K562 (cell line): ENCODE data around the gene ZNF18. TPM values are rescaled to one million over a fixed set of nuclear protein-coding genes. Genes with fewer than 3 reads are reported as not detected.

Experiments
- ATAC-seq: fragments of 200-7000 bp; cut with Tn5 transposase; 3 replicates; pipeline ENCODE4 v1.9.1; 2020; ENCODE audit warnings: moderate library complexity
- BruUV-seq: library from RNA; stranded (reverse); fragments of 400-500 nt; replicated peaks from 2 replicates; lab custom pipeline; 2021; lab: Mats Ljungman, UMichigan
- CTCF ChIA-PET: fragments of 300-600 bp; formaldehyde crosslinking; extraction: SDS; loops from one replicate; lab custom pipeline; 2021; ENCODE audit warnings: low intra/inter-chr PET ratio; lab: Yijun Ruan, JAX
- POLR2A ChIA-PET: fragments of 300-600, 350-650 bp; sonication (Branson Sonifier 250); formaldehyde crosslinking; extraction: SDS; loops from one replicate; lab custom pipeline; 2021; ENCODE audit warnings: antibody characterized with exemption, inconsistent platforms; lab: Yijun Ruan, JAX
- DNase-seq, 4 experiments: peaks; one replicate each; pipeline versions ENCODE4 v3.0.0 to v3.0.0-alpha.2; 2011 to 2018; ENCODE audit warnings: low spot score in 3 of 4, mixed read lengths in 3 of 4; ENCODE audit errors: extremely low read depth in 1 of 4
- FAIRE-seq: peaks from 2 replicates; lab custom pipeline; 2011; peaks lifted over from hg19 to GRCh38; lab: Jason Lieb, UNC
- H2AFZ ChIP-seq: 2 replicates; pipeline ENCODE4 v1.6.0; 2011; ENCODE audit warnings: low read depth, low read length, control low read depth, inconsistent platforms
- H3K27ac ChIP-seq: fragments of 200-600 bp; 3 replicates; pipeline ENCODE4 v1.8.0; 2011; ENCODE audit warnings: low read depth, mild to moderate bottlenecking, control low read depth, inconsistent platforms, low read length, moderate library complexity, mixed read lengths; ENCODE audit errors: extremely low read depth
- H3K27me3 ChIP-seq, 2 experiments: fragments of 300-600 bp in 1 of 2; 2 replicates in 1 of 2; 3 replicates in 1 of 2; pipeline versions ENCODE4 v1.6.0 to v1.8.0; 2011; ENCODE audit warnings: inconsistent platforms in 2 of 2, low read length in 2 of 2, mild to moderate bottlenecking in 1 of 2, mixed read lengths in 1 of 2, moderate library complexity in 1 of 2; ENCODE audit not compliant: control insufficient read depth in 2 of 2, insufficient read depth in 2 of 2
- H3K36me3 ChIP-seq: fragments of 300-600 bp; 3 replicates; pipeline ENCODE4 v1.8.0; 2011; ENCODE audit warnings: mild to moderate bottlenecking, low read length, inconsistent platforms; ENCODE audit not compliant: control insufficient read depth, insufficient read depth
- H3K4me1 ChIP-seq, 2 experiments: fragments of 200-600 bp in 1 of 2; replicated peaks in 1 of 2; 2 replicates in 1 of 2; 3 replicates in 1 of 2; pipeline versions ENCODE4 v1.5.1 to v1.8.0; 2011; ENCODE audit warnings: inconsistent platforms in 2 of 2, low read length in 2 of 2, mild to moderate bottlenecking in 1 of 2, mixed read lengths in 1 of 2, moderate library complexity in 1 of 2; ENCODE audit not compliant: control insufficient read depth in 2 of 2, insufficient read depth in 2 of 2
- H3K4me2 ChIP-seq: 2 replicates; pipeline ENCODE4 v1.6.1; 2011; ENCODE audit warnings: low read length, control low read depth, inconsistent platforms, mixed read lengths; ENCODE audit not compliant: insufficient read depth
- H3K4me3 ChIP-seq: fragments of 200-600 bp; sonication (generic), shearing (Covaris generic); 2 replicates; pipeline ENCODE4 v1.5.1; 2016; ENCODE audit warnings: control low read depth, inconsistent platforms
- H3K79me2 ChIP-seq: fragments of 200-600 bp; 3 replicates; pipeline ENCODE4 v1.8.0; 2011; ENCODE audit warnings: low read length, inconsistent platforms; ENCODE audit not compliant: control insufficient read depth, insufficient read depth
- H3K9ac ChIP-seq, 2 experiments: 2 replicates each; pipeline versions ENCODE4 v1.6.0 to v1.6.1; 2011; ENCODE audit warnings: low read depth in 2 of 2, low read length in 2 of 2, control low read depth in 1 of 2, inconsistent platforms in 1 of 2, mild to moderate bottlenecking in 1 of 2, mixed read lengths in 1 of 2; ENCODE audit not compliant: insufficient read depth in 1 of 2
- H3K9me1 ChIP-seq: one replicate; pipeline ENCODE4 v1.6.0; 2011; ENCODE audit warnings: inconsistent platforms, mild to moderate bottlenecking, low read length, moderate library complexity; ENCODE audit not compliant: control insufficient read depth, insufficient read depth
- H3K9me3 ChIP-seq: replicated peaks from 2 replicates; pipeline ENCODE4 v1.5.1; 2011; ENCODE audit warnings: low read depth, low read length, inconsistent platforms; ENCODE audit not compliant: control insufficient read depth, insufficient read depth
- H4K20me1 ChIP-seq: replicated peaks from 2 replicates; pipeline ENCODE4 v1.6.1; 2011; ENCODE audit warnings: low read length, inconsistent platforms, mixed read lengths; ENCODE audit not compliant: control insufficient read depth, insufficient read depth
- BCOR ChIP-seq: fragments of 450-650 bp; IDR thresholded peaks from 2 replicates; pipeline ENCODE4 v1.6.1; 2016
- DNMT1 ChIP-seq: fragments of 450-650 bp; IDR thresholded peaks from 2 replicates; pipeline ENCODE4 v1.6.1; 2016; ENCODE audit warnings: antibody characterized with exemption, mild to moderate bottlenecking
- EWSR1 ChIP-seq: fragments of 450-650 bp; IDR thresholded peaks from 2 replicates; pipeline ENCODE4 v1.6.1; 2018; ENCODE audit warnings: borderline replicate concordance, mild to moderate bottlenecking, low read depth, moderate library complexity; ENCODE audit not compliant: partially characterized antibody
- KLF16 ChIP-seq: IDR thresholded peaks from 2 replicates; pipeline ENCODE4 v1.6.1; 2016; ENCODE audit warnings: antibody characterized with exemption
- NFATC3 ChIP-seq: fragments of 450-650 bp; IDR thresholded peaks from 2 replicates; pipeline ENCODE4 v1.6.1; 2017; ENCODE audit warnings: mild to moderate bottlenecking
- RBFOX2 ChIP-seq: fragments of 200-400 bp; formaldehyde crosslinking; IDR thresholded peaks from 2 replicates; pipeline ENCODE4 v1.6.1; 2017; ENCODE audit warnings: low read depth, mild to moderate bottlenecking, low read length, moderate library complexity
- RNF2 ChIP-seq: sonication (generic); IDR thresholded peaks from 2 replicates; pipeline ENCODE4 v1.6.1; 2016
- ZNF551 ChIP-seq: fragments of 250-450 bp; sonication (Bioruptor Pico); IDR thresholded peaks from 2 replicates; pipeline ENCODE4 v1.5.0; 2021; ENCODE audit warnings: mild to moderate bottlenecking, moderate library complexity
- WGBS: fragments of 100-300 bp; shearing (Covaris generic); methylation state at CpG from one replicate; pipeline ENCODE4 v1.1.6; 2016; ENCODE audit warnings: low coverage, mixed read lengths; ENCODE audit not compliant: insufficient coverage; ENCODE audit errors: missing lambda C conversion rate; 5-methylcytosine and 5-hydroxymethylcytosine counted together
- in situ Hi-C: fragments of 300-500 bp; cut with MboI; formaldehyde crosslinking; loops from 4 replicates; pipeline ENCODE4 v1.15.0; 2018; ENCODE audit warnings: inconsistent platforms, mixed read lengths
- intact Hi-C: fragments of 100-400 bp; cut with micrococcal nuclease; formaldehyde crosslinking; loops from 2 replicates; pipeline ENCODE4 v1.14.2; 2022
- polyA plus RNA-seq, 8 experiments: library from polyadenylated mRNA; depleted of rRNA in 4 of 8; stranded (reverse) in 5 of 8; unstranded in 3 of 8; fragments of >200 nt; fragmentation: Nextera tagmentation in 2 of 8; fragmentation: Illumina TruSeq in 1 of 8; extraction: Ambion mirVana in 2 of 8; extraction: Trizol in 1 of 8; gene quantifications; 2 replicates each; pipeline versions ENCODE4 v1.2.1 to v1.2.3, GENCODE V29; 2011 to 2014; ENCODE audit warnings: inconsistent platforms in 1 of 8, missing spikeins in 1 of 8
- total RNA-seq, 7 experiments: library from RNA; depleted of rRNA in 6 of 7; stranded (reverse); fragments of >200 nt in 6 of 7; fragmentation: Illumina TruSeq in 2 of 7; extraction: Trizol in 2 of 7; gene quantifications; 2 replicates each; pipeline versions ENCODE4 v1.2.1 to v1.2.3, GENCODE V29; 2011 to 2021; ENCODE audit warnings: low replicate concordance in 1 of 7
- TF ChIP-seq, protein P1 (sequence below): sonication (generic); IDR thresholded peaks from 2 replicates; pipeline ENCODE4 v1.6.1; 2016
- TF ChIP-seq, protein P2 (sequence below): fragments of 250-450 bp; sonication (Bioruptor Pico); IDR thresholded peaks from 2 replicates; pipeline ENCODE4 v1.5.0; 2022; ENCODE audit warnings: mild to moderate bottlenecking
- TF ChIP-seq, protein P3 (sequence below): fragments of 450-650 bp; IDR thresholded peaks from 2 replicates; pipeline ENCODE4 v1.6.1; 2016

ZNF18 gene
- total and polyA plus RNA-seq, 9 of the 15 experiments (the other 6 are each of a cell fraction or from before 2014, with no cell fraction given) = 1.1 to 5.0 (median 3.4) TPM

DNA sequence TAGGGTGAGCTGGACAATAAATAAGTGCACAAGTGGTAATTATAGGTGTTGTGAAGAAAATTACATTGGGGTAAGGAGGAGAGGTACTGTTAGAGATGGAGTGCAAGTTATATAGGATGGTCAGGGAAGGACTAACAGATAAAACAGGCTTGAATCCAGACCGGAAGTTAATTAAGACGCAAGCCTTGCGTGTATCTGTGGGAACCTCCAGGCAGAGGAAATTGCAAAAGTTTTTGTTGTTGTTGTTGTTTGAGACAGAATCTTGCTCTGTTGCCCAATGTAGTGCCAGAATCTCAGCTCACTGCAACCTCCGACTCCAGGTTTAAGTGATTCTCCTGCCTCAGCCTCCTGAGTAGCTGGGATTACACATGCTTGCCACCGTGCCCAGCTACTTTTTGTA is 2.4 kb upstream of the ZNF18 start:
- FAIRE-seq = no peak
- WGBS = 77% methylated on average over 5 of the region's 5 CpGs
- H3K36me3 ChIP-seq = no peaks in the 10 kb centered on the region
- H3K9me1 ChIP-seq = no peaks in the 10 kb centered on the region
- no peaks in the 10 kb centered on the region for H3K27me3 ChIP-seq
- DNase-seq = no peak
- in situ Hi-C loops = loop anchor here (25.0 kb wide), 1 partner anchor 1112 kb away; no protein-coding TSS in a partner anchor
- no peaks in the 10 kb centered on the region for H3K9me3 ChIP-seq
- H3K79me2 ChIP-seq = no peaks in the 10 kb centered on the region
- POLR2A ChIA-PET = no interaction called here
- BruUV-seq = no TSS peak
- intact Hi-C loops = no loop called here
- no peak overlapping the region for H2AFZ ChIP-seq
- no peak overlapping the region for H3K27ac ChIP-seq
- H3K4me2 ChIP-seq = no peak overlapping the region
- peaks cover 0 to 4% of the 10 kb centered on the region in 2 experiments; a peak in 2 of 5 replicates for H3K4me1 ChIP-seq
- no peak overlapping the region for H3K4me3 ChIP-seq
- H3K9ac ChIP-seq = no peak overlapping the region
- TF ChIP-seq KLF16 (no peak), RBFOX2 (no peak), ZNF551 (CRISPR knock-in tag) (no peak), BCOR (no peak), EWSR1 (no peak), RNF2 (no peak), NFATC3 (no peak), DNMT1 (no peak)
- TF ChIP-seq, protein P1, sequence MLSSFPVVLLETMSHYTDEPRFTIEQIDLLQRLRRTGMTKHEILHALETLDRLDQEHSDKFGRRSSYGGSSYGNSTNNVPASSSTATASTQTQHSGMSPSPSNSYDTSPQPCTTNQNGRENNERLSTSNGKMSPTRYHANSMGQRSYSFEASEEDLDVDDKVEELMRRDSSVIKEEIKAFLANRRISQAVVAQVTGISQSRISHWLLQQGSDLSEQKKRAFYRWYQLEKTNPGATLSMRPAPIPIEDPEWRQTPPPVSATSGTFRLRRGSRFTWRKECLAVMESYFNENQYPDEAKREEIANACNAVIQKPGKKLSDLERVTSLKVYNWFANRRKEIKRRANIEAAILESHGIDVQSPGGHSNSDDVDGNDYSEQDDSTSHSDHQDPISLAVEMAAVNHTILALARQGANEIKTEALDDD = no peak
- TF ChIP-seq, protein P2, sequence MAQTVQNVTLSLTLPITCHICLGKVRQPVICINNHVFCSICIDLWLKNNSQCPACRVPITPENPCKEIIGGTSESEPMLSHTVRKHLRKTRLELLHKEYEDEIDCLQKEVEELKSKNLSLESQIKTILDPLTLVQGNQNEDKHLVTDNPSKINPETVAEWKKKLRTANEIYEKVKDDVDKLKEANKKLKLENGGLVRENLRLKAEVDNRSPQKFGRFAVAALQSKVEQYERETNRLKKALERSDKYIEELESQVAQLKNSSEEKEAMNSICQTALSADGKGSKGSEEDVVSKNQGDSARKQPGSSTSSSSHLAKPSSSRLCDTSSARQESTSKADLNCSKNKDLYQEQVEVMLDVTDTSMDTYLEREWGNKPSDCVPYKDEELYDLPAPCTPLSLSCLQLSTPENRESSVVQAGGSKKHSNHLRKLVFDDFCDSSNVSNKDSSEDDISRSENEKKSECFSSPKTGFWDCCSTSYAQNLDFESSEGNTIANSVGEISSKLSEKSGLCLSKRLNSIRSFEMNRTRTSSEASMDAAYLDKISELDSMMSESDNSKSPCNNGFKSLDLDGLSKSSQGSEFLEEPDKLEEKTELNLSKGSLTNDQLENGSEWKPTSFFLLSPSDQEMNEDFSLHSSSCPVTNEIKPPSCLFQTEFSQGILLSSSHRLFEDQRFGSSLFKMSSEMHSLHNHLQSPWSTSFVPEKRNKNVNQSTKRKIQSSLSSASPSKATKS (CRISPR knock-in tag) = no peak
- TF ChIP-seq, protein P3, sequence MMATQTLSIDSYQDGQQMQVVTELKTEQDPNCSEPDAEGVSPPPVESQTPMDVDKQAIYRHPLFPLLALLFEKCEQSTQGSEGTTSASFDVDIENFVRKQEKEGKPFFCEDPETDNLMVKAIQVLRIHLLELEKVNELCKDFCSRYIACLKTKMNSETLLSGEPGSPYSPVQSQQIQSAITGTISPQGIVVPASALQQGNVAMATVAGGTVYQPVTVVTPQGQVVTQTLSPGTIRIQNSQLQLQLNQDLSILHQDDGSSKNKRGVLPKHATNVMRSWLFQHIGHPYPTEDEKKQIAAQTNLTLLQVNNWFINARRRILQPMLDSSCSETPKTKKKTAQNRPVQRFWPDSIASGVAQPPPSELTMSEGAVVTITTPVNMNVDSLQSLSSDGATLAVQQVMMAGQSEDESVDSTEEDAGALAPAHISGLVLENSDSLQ = no peak
- TF ChIP-seq, all 486 proteins: peak for 0
- H4K20me1 ChIP-seq = no peaks in the 10 kb centered on the region
- CTCF ChIA-PET = no interaction called here
- ATAC-seq = no peak
